ENCODE data around the gene KIF1C. TPM values are rescaled to one million over a fixed set of nuclear protein-coding genes. Genes with fewer than 3 reads are reported as not detected.

KIF1C gene
- total RNA-seq, 4 donors from 2014 or later = 91.4 to 141 (median 116) TPM

DNA sequence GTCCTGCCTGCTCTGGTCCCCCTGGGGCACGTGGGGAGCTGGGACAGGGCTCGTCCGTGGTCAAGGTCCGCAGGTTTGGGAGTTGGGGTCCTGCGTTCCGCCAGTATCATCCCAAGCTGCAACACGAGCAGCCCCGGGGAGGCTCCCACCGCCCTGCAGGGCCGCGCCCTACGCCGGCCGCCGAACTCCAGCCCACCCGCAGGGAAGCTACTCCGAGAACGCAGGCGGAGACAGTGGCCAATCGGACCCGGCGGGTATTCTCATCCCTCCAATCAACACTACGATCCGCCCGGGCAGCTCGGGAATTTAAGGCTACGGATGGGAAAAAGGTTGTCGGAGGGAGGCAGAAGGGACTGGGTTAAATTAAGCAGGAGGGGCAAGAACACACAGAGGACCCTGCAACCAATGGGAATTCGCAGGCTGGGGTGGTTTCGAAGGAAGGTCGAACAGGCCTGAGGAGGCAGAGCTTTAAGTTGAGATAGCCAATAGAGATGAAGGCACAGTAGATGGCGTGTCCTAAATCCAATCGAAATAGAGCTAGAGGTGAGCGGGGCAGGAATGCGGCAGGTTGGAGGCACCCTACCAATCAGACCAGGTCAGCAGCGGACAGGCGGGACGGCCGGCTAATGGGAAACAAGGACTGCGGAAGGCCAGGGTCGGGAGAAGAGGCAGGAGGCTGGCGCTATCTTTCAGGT, 30.8 kb upstream of the KIF1C start:
- peak overlapping the region; percentile 90 to 97 (median 94) for H3K27ac ChIP-seq
- peak; percentile 97 to 99 (median 98) for DNase-seq
- peaks cover 0 to 36% (median 10%) of the 10 kb centered on the region in 4 donors for H3K4me1 ChIP-seq
- H3K27me3 ChIP-seq = no peaks in the 10 kb centered on the region
- TF ChIP-seq, protein P1, sequence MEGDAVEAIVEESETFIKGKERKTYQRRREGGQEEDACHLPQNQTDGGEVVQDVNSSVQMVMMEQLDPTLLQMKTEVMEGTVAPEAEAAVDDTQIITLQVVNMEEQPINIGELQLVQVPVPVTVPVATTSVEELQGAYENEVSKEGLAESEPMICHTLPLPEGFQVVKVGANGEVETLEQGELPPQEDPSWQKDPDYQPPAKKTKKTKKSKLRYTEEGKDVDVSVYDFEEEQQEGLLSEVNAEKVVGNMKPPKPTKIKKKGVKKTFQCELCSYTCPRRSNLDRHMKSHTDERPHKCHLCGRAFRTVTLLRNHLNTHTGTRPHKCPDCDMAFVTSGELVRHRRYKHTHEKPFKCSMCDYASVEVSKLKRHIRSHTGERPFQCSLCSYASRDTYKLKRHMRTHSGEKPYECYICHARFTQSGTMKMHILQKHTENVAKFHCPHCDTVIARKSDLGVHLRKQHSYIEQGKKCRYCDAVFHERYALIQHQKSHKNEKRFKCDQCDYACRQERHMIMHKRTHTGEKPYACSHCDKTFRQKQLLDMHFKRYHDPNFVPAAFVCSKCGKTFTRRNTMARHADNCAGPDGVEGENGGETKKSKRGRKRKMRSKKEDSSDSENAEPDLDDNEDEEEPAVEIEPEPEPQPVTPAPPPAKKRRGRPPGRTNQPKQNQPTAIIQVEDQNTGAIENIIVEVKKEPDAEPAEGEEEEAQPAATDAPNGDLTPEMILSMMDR (IDR thresholded peaks at IDR 0.05) = no peak
- TF ChIP-seq POLR2A (IDR thresholded peaks at IDR 0.05) = peak; percentile 27 to 38
- H3K4me3 ChIP-seq = peak overlapping the region; percentile 70 to 80 (median 76)
- H3K9me3 ChIP-seq = no peaks in the 10 kb centered on the region
- peaks cover 0 to 14% (median 0%) of the 10 kb centered on the region in 3 donors for H3K36me3 ChIP-seq

DNA sequence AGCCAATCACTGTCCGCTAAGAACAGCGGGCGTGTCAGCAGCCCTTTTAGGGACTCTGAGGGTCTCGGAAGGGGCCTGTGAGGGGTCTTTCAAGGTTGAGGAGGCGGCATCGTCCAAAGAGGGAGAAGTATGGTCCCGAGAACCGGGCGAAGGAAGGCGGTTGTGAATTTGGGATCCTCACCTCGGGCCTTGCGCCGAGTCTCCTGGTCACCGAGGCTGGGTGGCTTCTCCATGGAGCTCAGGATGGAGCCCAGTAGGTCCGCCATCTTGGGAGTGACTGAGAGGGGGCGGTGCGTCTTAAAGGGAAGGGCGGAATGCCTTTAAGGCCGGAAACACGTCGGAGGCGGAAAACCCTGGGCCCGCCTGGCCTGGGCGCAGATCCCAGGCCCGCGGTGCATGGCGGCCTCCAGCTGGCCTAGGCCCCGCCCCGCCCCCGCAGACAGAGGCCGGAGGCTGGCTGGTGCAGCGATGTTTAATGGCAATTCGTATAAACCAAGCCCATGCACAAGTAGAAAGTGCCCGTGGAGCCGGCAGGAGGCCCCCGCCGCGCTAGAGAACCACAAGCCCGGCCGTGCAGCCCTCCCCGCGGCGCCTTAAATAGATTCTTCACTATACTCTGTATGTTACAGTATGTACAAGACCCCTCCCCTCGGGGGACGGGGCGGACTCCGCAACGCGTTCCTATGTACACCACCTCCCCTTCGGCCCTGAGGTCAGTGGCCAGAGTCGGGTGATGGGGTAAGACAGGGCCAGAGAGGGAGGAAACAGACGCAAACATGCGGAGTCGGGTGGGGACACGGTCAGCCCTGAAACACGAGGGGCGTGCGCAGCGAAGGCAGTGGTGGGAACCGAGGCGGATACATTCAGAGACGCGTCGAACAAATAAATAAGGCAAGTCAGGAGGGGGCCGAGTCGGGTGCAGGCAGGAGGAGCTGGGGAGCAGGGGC, 29.9 kb upstream of the KIF1C start, which contains the start of gene SPAG7:
Gene SPAG7 (minus strand): TSS at position 279 of the 947 bp plus-strand sequence. CDS start 13 bp downstream, at position 266.
- peak; percentile 93 to 97 (median 97) for DNase-seq
- Histone ChIP-seq H3K27me3 (no peaks in the 10 kb centered on the region), H3K27ac (peak within 1 kb of the TSS; percentile 90 to 97 (median 94)), H3K36me3 (peaks cover 0 to 23% (median 0%) of the 10 kb centered on the region in 3 donors), H3K4me1 (peaks cover 0 to 36% (median 10%) of the 10 kb centered on the region in 4 donors), H3K9me3 (no peaks in the 10 kb centered on the region), H3K4me3 (peak within 1 kb of the TSS; percentile 70 to 80 (median 76))
- peak; percentile 75 to 82 for TF ChIP-seq POLR2A (IDR thresholded peaks at IDR 0.05)
- TF ChIP-seq, protein P1 (IDR thresholded peaks at IDR 0.05) = peak in 4 of 6 experiments; percentile 11 to 24 (median 21)

DNA sequence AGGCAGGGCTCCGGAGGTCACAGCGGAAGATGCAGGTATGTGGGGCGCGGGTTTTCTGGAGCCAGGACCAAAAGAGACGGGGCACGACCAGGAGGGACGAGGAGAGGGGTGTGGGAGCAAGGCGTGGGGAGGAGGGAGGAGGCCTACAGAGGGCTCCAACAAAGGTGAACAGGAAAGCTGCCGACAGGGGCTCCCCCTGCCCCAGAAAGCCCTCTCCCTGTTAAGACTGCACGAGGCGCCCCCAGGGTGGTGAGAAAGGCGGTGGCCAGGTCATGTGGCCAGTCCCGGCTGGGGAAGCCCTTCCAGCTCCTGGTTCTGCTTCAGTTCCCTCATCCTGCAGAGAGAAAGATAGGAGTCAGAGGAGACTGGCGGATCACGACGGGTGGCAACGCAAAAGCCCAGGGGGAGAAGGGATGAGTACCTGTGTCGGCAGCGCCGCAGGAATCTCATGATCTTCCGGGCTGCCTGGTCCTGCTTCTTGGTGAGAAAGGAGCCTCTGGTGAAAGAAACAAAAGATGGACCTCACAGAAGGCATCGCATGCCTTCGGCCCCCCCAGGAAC, 29.2 kb upstream of the KIF1C start:
- no peak for TF ChIP-seq POLR2A (IDR thresholded peaks at IDR 0.05)
- TF ChIP-seq, protein P1 (IDR thresholded peaks at IDR 0.05) = no peak
- peaks cover 0 to 30% (median 0%) of the 10 kb centered on the region in 3 donors for H3K36me3 ChIP-seq
- peak overlapping the region; percentile 68 to 80 (median 76) for H3K4me3 ChIP-seq
- peaks cover 0 to 36% (median 10%) of the 10 kb centered on the region in 4 donors for H3K4me1 ChIP-seq
- no peak for DNase-seq
- no peaks in the 10 kb centered on the region for H3K9me3 ChIP-seq
- H3K27me3 ChIP-seq = no peaks in the 10 kb centered on the region
- H3K27ac ChIP-seq = peak overlapping the region; percentile 90 to 97 (median 92)

GRCh38 chr17:4969047-4969550, 28.7 kb upstream of the KIF1C start:
- H3K27ac ChIP-seq = peak overlapping the region; percentile 90 to 97 (median 92)
- DNase-seq = peak in 1 of 3 donors; percentile 51
- TF ChIP-seq POLR2A (IDR thresholded peaks at IDR 0.05) = no peak
- TF ChIP-seq, protein P1 (IDR thresholded peaks at IDR 0.05) = no peak
- H3K9me3 ChIP-seq = no peaks in the 10 kb centered on the region
- no peaks in the 10 kb centered on the region for H3K27me3 ChIP-seq
- peaks cover 0 to 35% (median 0%) of the 10 kb centered on the region in 3 donors for H3K36me3 ChIP-seq
- peak overlapping the region in 3 of 4 donors; percentile 0 to 74 (median 68) for H3K4me3 ChIP-seq
- H3K4me1 ChIP-seq = peaks cover 0 to 36% (median 10%) of the 10 kb centered on the region in 4 donors
